Endothelial cell of umbilical vein (primary cell): ENCODE data around the gene NKAP.

Source experiments
- EZH2 ChIP-seq: IDR thresholded peaks from 2 replicates; pipeline ENCODE4 v1.6.1; 2012; ENCODE audit warnings: borderline replicate concordance, low read depth, mild to moderate bottlenecking, moderate library complexity, low read length, inconsistent platforms; ENCODE audit not compliant: severe bottlenecking
- FOS ChIP-seq: IDR thresholded peaks from 2 replicates; pipeline ENCODE4 v1.6.1; 2011; ENCODE audit warnings: mild to moderate bottlenecking, low read length, moderate library complexity, borderline replicate concordance; ENCODE audit not compliant: insufficient read depth
- GATA2 ChIP-seq: IDR thresholded peaks from 2 replicates; pipeline ENCODE4 v1.7.0; 2011; ENCODE audit warnings: low read depth, mild to moderate bottlenecking, moderate library complexity, mixed read lengths, low read length; ENCODE audit not compliant: insufficient read length, insufficient read depth
- JUN ChIP-seq: IDR thresholded peaks from 2 replicates; pipeline ENCODE4 v1.6.1; 2011; ENCODE audit warnings: borderline replicate concordance, low read depth; ENCODE audit not compliant: insufficient read length, insufficient read depth
- MYC ChIP-seq: IDR thresholded peaks from one replicate; pipeline ENCODE4 v1.6.1; 2011; ENCODE audit warnings: mild to moderate bottlenecking, low read depth, low read length
- POLR2A ChIP-seq: IDR thresholded peaks from 2 replicates; pipeline ENCODE4 v1.6.1; 2012; ENCODE audit warnings: low read depth, mild to moderate bottlenecking, control low read depth, low read length
- POLR2AphosphoS5 ChIP-seq: IDR thresholded peaks from 2 replicates; pipeline ENCODE4 v1.6.1; 2012; ENCODE audit warnings: low read depth, mild to moderate bottlenecking, control low read depth, low read length, moderate library complexity; ENCODE audit not compliant: insufficient read depth
- TF ChIP-seq, protein P1 (sequence below), 2 donors: IDR thresholded peaks; 1 replicate in 1 of 2; 2 replicates in 1 of 2; pipeline ENCODE4 v1.5.1; 2011; ENCODE audit warnings: low read length in 2 of 2, mild to moderate bottlenecking in 2 of 2, moderate library complexity in 2 of 2, control low read depth in 1 of 2, inconsistent platforms in 1 of 2, low read depth in 1 of 2; ENCODE audit not compliant: insufficient read depth in 1 of 2; ENCODE audit errors: extremely low read depth in 1 of 2
- TF ChIP-seq, protein P2 (sequence below): IDR thresholded peaks from 2 replicates; pipeline ENCODE4 v1.6.1; 2011; ENCODE audit not compliant: insufficient read depth, insufficient read length

DNA sequence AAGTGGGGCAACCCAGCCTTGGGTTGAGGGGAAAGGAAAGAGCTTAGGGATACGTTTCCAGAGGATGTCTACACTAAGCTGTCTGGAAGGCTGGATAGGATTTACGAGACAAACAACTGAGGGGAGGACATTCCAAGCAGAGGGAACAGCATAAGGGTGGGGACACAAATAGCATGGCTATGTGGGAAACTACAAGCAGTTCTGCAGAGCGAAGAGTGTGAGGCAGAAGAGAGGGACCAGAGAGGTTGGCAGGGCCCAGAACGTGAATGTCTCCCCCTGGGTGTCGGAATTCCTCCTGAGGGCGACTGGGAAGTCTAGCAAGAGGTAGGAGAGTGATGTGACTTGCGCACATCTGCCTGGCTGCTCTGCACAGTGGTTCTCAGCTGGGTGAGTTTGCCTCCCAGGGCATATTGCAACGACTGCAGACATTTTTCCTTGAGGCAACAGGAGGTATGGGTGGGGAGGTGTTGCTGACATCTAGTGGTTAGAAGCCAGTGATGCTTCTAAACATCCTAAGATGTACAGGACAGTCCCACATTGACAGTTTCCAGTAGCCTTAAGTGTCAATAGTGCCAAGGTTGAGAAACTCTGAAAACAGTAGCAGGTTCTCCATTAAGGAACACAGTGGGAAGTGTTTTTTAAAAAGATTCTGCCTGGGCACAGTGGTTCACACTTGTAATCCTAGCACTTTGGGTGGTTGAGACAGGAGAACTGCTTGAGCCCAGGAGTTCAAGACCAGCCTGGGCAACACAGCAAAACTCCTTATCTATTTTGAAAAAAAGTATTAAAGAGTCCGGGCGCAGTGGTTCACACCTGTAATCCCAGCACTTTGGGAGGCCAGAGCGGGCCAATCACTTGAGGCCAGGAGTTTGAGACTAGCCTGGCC lies 62.8 kb downstream of the NKAP start:
- TF ChIP-seq, protein P1, sequence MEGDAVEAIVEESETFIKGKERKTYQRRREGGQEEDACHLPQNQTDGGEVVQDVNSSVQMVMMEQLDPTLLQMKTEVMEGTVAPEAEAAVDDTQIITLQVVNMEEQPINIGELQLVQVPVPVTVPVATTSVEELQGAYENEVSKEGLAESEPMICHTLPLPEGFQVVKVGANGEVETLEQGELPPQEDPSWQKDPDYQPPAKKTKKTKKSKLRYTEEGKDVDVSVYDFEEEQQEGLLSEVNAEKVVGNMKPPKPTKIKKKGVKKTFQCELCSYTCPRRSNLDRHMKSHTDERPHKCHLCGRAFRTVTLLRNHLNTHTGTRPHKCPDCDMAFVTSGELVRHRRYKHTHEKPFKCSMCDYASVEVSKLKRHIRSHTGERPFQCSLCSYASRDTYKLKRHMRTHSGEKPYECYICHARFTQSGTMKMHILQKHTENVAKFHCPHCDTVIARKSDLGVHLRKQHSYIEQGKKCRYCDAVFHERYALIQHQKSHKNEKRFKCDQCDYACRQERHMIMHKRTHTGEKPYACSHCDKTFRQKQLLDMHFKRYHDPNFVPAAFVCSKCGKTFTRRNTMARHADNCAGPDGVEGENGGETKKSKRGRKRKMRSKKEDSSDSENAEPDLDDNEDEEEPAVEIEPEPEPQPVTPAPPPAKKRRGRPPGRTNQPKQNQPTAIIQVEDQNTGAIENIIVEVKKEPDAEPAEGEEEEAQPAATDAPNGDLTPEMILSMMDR (IDR thresholded peaks at IDR 0.05; ENCODE audit: extremely low read depth in 1 of 2, insufficient read depth in 1 of 2, low read depth in 1 of 2, low read length in 2 of 2): peak; percentile 39 to 59
- TF ChIP-seq JUN (no peak), EZH2 (no peak), POLR2A (no peak), FOS (no peak), POLR2AphosphoS5 (no peak), MYC (no peak), GATA2 (no peak)
- TF ChIP-seq, protein P2, sequence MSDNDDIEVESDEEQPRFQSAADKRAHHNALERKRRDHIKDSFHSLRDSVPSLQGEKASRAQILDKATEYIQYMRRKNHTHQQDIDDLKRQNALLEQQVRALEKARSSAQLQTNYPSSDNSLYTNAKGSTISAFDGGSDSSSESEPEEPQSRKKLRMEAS: no peak
